ENCODE data around the gene WFDC2. TPM values are rescaled to one million over a fixed set of nuclear protein-coding genes. Genes with fewer than 3 reads are reported as not detected.
A peak's percentile ranks its signal among the peaks of the same experiment; 100 is the strongest.

The WFDC2 gene
- total and polyA plus RNA-seq, 4 experiments from 2014 or later = 0.73 to 1.6 TPM; not detected in 2

DNA sequence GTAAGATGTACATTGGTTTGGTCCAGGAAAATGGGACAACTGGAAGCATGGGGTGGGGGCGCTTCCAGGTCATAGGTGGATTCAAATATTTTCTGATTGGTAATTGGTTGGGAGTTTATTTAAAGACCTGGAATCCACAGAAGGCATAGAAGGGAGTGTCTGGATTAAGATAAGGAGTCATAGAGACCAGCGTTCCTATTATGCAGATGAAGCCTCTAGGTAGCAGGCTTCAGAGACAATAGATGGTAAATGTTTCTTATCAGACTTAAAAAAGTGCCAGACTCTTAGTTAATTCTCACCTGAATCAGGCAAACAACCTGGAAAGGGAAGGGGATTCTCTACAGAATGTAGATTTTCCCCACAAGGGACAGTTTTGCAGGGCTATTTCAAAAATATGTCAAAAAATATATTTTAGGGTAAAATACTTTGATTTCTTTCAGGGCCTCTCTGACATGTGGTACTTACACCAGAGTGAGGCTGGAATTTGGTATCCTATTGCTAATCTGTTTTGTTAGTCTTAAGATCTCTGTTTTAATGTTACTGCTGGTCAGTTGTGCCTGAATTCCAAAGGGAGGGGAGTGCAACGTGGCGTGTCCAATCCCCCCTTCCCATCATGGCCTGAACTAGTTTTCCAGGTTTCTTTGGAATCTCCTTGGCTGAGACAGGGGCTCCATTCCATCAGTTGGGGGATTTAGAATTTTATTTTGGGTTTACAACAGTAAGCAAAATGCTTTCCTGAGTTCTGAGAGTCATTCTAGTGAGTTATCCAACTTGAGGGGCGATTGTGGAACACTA, 28.5 kb upstream of the WFDC2 start:
- H3K4me3 Mint-ChIP-seq = no peak overlapping the region
- H3K36me3 ChIP-seq (ENCODE audit: insufficient read depth, low read length) = no peaks in the 10 kb centered on the region
- H3K9me3 Mint-ChIP-seq = no peaks in the 10 kb centered on the region
- H3K4me1 ChIP-seq (ENCODE audit: insufficient read depth, low read length) = peaks cover 24% of the 10 kb centered on the region
- ChIA-PET CTCF (ENCODE audit: partially characterized antibody) (interaction anchor here (1.6 to 10.1 kb wide), 3 partner anchors 9 to 147 kb away, joined by 4 to 543 read pairs (median 16); partner anchors contain the start of genes SYS1 and TP53TG5), POLR2A (ENCODE audit: partially characterized antibody) (no interaction called here)
- H3K4me3 ChIP-seq (ENCODE audit: low read length in 2 of 2) = no peak overlapping the region
- H3K4me1 Mint-ChIP-seq = peaks cover 23 to 37% (median 30%) of the 10 kb centered on the region in 4 donors
- H3K27ac Mint-ChIP-seq = no peak overlapping the region
- H3K27me3 ChIP-seq (ENCODE audit: insufficient read depth, low read length) = no peaks in the 10 kb centered on the region
- intact Hi-C loops (cut with micrococcal nuclease) = no loop called here
- DNase-seq = no peak
- no peaks in the 10 kb centered on the region for H3K9me3 ChIP-seq (ENCODE audit: control insufficient read depth in 1 of 2, low read length in 2 of 2)
- no peak overlapping the region for H3K27ac ChIP-seq (ENCODE audit: low read depth, low read length)
- peaks cover 4 to 6% of the 10 kb centered on the region in 2 donors for H3K27me3 Mint-ChIP-seq
- no peaks in the 10 kb centered on the region for H3K36me3 Mint-ChIP-seq

DNA sequence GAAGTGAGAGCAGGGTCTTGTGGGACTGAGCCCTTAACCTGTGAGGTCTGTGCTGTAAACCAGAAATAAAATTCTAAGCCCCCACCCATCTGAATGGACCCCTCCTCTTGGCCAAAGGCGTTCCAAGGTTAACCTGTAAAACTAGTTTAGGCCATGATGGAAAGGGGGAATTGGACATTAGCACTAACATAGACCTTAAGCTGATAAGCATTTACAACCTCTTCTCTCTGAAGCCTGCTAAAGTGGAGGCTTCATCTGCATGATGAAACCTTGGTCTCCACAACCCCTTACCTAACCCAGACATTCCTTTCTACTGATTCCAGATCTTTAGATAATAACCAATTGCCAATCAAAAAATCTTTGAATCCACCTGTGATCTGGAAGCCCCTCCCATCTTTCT, 27.8 kb upstream of the WFDC2 start:
- peak overlapping the region in 1 of 7 donors; percentile 85 for H3K27ac Mint-ChIP-seq

DNA sequence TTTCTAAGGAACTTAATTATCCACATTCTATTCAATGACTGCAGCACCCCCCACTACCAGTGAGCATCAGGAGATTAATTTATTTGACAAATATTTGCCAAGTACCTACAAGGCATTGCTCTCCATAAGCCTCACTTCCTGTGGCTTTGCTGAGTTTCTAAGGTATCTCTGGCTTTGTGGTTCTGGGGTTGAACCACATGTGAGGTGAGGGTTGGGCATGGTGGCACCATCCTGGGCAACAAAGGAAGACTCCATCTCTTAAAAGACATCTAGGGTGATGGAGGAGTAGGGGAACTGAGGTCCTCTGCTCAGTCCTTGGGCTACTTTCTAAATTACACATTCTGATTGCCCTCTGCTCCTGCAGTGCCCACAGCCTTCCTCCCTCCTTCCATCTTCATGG, 25.5 kb upstream of the WFDC2 start:
- Mint-ChIP-seq H3K27ac (no peak overlapping the region), H3K36me3 (peaks cover 2 to 5% of the 10 kb centered on the region in 2 donors), H3K27me3 (peaks cover 6 to 8% of the 10 kb centered on the region in 2 donors), H3K4me3 (peak overlapping the region in 6 of 8 donors; percentile 22 to 66 (median 48)), H3K4me1 (peaks cover 21 to 29% (median 26%) of the 10 kb centered on the region in 4 donors), H3K9me3 (no peaks in the 10 kb centered on the region)
- Histone ChIP-seq H3K27me3 (ENCODE audit: insufficient read depth, low read length) (no peaks in the 10 kb centered on the region), H3K4me1 (ENCODE audit: insufficient read depth, low read length) (peaks cover 15% of the 10 kb centered on the region), H3K9me3 (ENCODE audit: control insufficient read depth in 1 of 2, low read length in 2 of 2) (no peaks in the 10 kb centered on the region), H3K27ac (ENCODE audit: low read depth, low read length) (no peak overlapping the region), H3K36me3 (ENCODE audit: insufficient read depth, low read length) (no peaks in the 10 kb centered on the region), H3K4me3 (ENCODE audit: low read length in 2 of 2) (peak overlapping the region in 1 of 2 donors; percentile 2)
- ChIA-PET CTCF (ENCODE audit: partially characterized antibody) (interaction anchor here (1.2 to 3.1 kb wide), 5 partner anchors 7 to 124 kb away, joined by 3 to 19 read pairs (median 9); partner anchors contain the start of gene SYS1), POLR2A (ENCODE audit: partially characterized antibody) (interaction anchor here (1.2 to 3.1 kb wide), 2 partner anchors 75 to 81 kb away, joined by 3 to 14 read pairs; partner anchors contain the start of gene SYS1)
- peak; percentile 54 to 70 (median 69) for DNase-seq
- intact Hi-C loops (cut with micrococcal nuclease) = no loop called here

More for the DNA sequence above, 27.8 kb upstream of the WFDC2 start:
- no peak for DNase-seq
- ChIA-PET POLR2A (ENCODE audit: partially characterized antibody) (no interaction called here), CTCF (ENCODE audit: partially characterized antibody) (no interaction called here)
- Mint-ChIP-seq H3K9me3 (no peaks in the 10 kb centered on the region), H3K4me1 (peaks cover 21 to 34% (median 29%) of the 10 kb centered on the region in 4 donors), H3K27me3 (peaks cover 4 to 6% of the 10 kb centered on the region in 2 donors), H3K4me3 (no peak overlapping the region), H3K36me3 (no peaks in the 10 kb centered on the region)
- Histone ChIP-seq H3K4me1 (ENCODE audit: insufficient read depth, low read length) (peaks cover 20% of the 10 kb centered on the region), H3K27ac (ENCODE audit: low read depth, low read length) (no peak overlapping the region), H3K36me3 (ENCODE audit: insufficient read depth, low read length) (no peaks in the 10 kb centered on the region), H3K4me3 (ENCODE audit: low read length in 2 of 2) (no peak overlapping the region), H3K9me3 (ENCODE audit: control insufficient read depth in 1 of 2, low read length in 2 of 2) (no peaks in the 10 kb centered on the region), H3K27me3 (ENCODE audit: insufficient read depth, low read length) (no peaks in the 10 kb centered on the region)
- intact Hi-C loops (cut with micrococcal nuclease) = no loop called here

DNA sequence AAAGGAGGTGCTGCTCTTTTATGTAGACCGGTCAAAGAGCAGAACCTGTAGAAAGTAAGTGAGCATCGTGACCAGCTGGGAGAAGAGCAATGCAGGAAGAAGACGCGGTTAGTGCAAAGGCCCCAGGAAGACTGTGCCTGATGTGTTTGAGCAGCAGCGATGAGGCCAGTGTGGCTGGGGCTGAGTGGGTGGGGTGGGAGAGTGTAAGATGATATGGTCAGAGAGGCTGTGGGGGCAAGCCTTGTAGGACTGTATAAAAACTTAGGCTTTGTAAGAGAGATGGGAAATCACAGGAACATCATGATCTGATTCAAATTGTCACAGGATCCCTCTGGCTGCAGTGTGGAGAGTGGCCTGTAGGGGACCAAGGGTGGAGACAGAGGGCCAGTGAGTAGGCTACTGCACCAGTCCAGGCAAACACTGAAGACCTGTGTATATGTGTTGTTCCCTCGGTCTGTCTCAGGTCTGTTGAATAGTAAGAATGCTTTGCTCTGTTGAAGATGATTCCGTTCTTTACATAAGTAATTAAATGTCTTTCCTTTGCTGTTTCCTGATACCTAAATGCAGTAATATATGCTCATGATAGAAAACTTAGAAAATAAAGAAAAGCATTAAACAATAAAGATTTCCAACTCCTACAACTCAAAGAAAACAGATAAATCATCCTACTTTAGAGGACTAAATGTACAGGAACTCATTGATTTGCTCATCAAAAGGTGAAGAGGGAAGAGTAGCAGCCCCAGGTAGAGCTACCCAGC, 23.6 kb upstream of the WFDC2 start:
- intact Hi-C loops (cut with micrococcal nuclease) = no loop called here
- H3K27ac ChIP-seq (ENCODE audit: low read depth, low read length) = no peak overlapping the region
- H3K36me3 ChIP-seq (ENCODE audit: insufficient read depth, low read length) = no peaks in the 10 kb centered on the region
- peaks cover 6 to 9% of the 10 kb centered on the region in 2 donors for H3K27me3 Mint-ChIP-seq
- peak in 1 of 5 donors; percentile 12 for DNase-seq
- ChIA-PET CTCF (ENCODE audit: partially characterized antibody) (interaction anchor here (1.3 to 10.0 kb wide), 6 partner anchors 9 to 126 kb away, joined by 3 to 83 read pairs (median 14); partner anchors contain the start of gene SYS1), POLR2A (ENCODE audit: partially characterized antibody) (no interaction called here)
- H3K4me1 Mint-ChIP-seq = peaks cover 22 to 29% (median 26%) of the 10 kb centered on the region in 4 donors
- no peaks in the 10 kb centered on the region for H3K9me3 Mint-ChIP-seq
- peak overlapping the region in 1 of 7 donors; percentile 11 for H3K27ac Mint-ChIP-seq
- peaks cover 2 to 5% of the 10 kb centered on the region in 2 donors for H3K36me3 Mint-ChIP-seq
- peaks cover 15% of the 10 kb centered on the region for H3K4me1 ChIP-seq (ENCODE audit: insufficient read depth, low read length)
- H3K4me3 Mint-ChIP-seq = no peak overlapping the region
- H3K9me3 ChIP-seq (ENCODE audit: control insufficient read depth in 1 of 2, low read length in 2 of 2) = no peaks in the 10 kb centered on the region
- no peaks in the 10 kb centered on the region for H3K27me3 ChIP-seq (ENCODE audit: insufficient read depth, low read length)
- H3K4me3 ChIP-seq (ENCODE audit: low read length in 2 of 2) = no peak overlapping the region

DNA sequence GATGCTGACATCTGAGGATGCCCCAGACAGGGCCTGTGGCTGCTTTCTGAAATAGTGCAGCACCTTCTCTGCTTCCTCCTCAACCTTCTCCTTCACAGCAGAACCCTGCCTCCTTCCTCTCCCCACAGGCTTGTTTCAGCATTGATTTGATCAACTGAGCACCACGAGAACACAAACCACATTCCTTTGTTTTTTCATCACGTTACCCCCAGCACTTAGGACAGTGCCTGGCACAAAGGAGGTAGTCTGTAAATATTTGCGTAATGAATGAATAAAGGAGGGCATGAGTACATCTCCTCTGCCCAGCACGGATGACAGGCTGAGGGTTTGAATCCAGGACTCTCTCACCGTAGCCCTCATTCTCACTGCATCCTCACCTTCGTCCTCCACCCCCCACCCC, 21.3 kb upstream of the WFDC2 start:
- Mint-ChIP-seq H3K27ac (no peak overlapping the region), H3K4me1 (peaks cover 22 to 29% (median 26%) of the 10 kb centered on the region in 4 donors), H3K36me3 (peaks cover 2 to 5% of the 10 kb centered on the region in 2 donors), H3K9me3 (no peaks in the 10 kb centered on the region), H3K27me3 (peaks cover 6 to 9% of the 10 kb centered on the region in 2 donors), H3K4me3 (no peak overlapping the region)
- intact Hi-C loops (cut with micrococcal nuclease) = no loop called here
- no peaks in the 10 kb centered on the region for H3K27me3 ChIP-seq (ENCODE audit: insufficient read depth, low read length)
- DNase-seq = no peak
- H3K27ac ChIP-seq (ENCODE audit: low read depth, low read length) = no peak overlapping the region
- peaks cover 15% of the 10 kb centered on the region for H3K4me1 ChIP-seq (ENCODE audit: insufficient read depth, low read length)
- ChIA-PET POLR2A (ENCODE audit: partially characterized antibody) (no interaction called here), CTCF (ENCODE audit: partially characterized antibody) (interaction anchor here (2.0 to 10.0 kb wide), 6 partner anchors 12 to 322 kb away, joined by 6 to 89 read pairs (median 16); partner anchors contain the start of gene SYS1)
- no peaks in the 10 kb centered on the region for H3K36me3 ChIP-seq (ENCODE audit: insufficient read depth, low read length)
- H3K9me3 ChIP-seq (ENCODE audit: control insufficient read depth in 1 of 2, low read length in 2 of 2) = no peaks in the 10 kb centered on the region
- no peak overlapping the region for H3K4me3 ChIP-seq (ENCODE audit: low read length in 2 of 2)

DNA sequence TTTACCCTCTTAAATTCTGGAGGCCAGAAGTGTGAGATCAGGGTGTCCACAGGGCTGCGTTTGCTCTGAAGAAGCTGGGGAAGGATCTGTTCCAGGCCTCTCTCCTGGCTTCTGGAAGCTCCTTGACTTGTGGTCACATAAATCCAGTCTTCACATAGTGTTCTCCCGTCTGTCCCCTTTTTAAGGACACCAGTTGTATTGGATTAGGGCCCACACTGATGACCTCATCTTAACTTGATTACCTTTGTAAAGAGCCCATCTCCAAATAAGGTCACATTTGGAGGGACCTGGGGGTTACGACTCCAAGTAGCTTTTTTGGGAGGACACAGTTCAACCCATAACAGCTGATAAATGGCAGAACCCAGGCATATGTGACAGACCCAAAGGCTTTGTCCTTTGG, 20.0 kb upstream of the WFDC2 start:
- Histone ChIP-seq H3K4me3 (ENCODE audit: low read length in 2 of 2) (no peak overlapping the region), H3K4me1 (ENCODE audit: insufficient read depth, low read length) (peaks cover 3% of the 10 kb centered on the region), H3K9me3 (ENCODE audit: control insufficient read depth in 1 of 2, low read length in 2 of 2) (no peaks in the 10 kb centered on the region), H3K36me3 (ENCODE audit: insufficient read depth, low read length) (no peaks in the 10 kb centered on the region), H3K27me3 (ENCODE audit: insufficient read depth, low read length) (no peaks in the 10 kb centered on the region), H3K27ac (ENCODE audit: low read depth, low read length) (no peak overlapping the region)
- POLR2A ChIA-PET (ENCODE audit: partially characterized antibody) = interaction anchor here (1.3 to 2.1 kb wide), 2 partner anchors 85 to 87 kb away, joined by 4 to 6 read pairs; partner anchors contain the start of gene SYS1
- H3K27me3 Mint-ChIP-seq = peaks cover 6 to 9% of the 10 kb centered on the region in 2 donors
- no peak for DNase-seq
- intact Hi-C loops (cut with micrococcal nuclease) = no loop called here
- CTCF ChIA-PET (ENCODE audit: partially characterized antibody) = interaction anchor here (0.6 to 10.0 kb wide), 24 partner anchors 9 to 766 kb away, joined by 3 to 89 read pairs (median 4); partner anchors contain the start of gene SYS1
- peaks cover 12 to 18% (median 14%) of the 10 kb centered on the region in 4 donors for H3K4me1 Mint-ChIP-seq
- peaks cover 2 to 5% of the 10 kb centered on the region in 2 donors for H3K36me3 Mint-ChIP-seq
- no peak overlapping the region for H3K4me3 Mint-ChIP-seq
- no peak overlapping the region for H3K27ac Mint-ChIP-seq
- H3K9me3 Mint-ChIP-seq = no peaks in the 10 kb centered on the region

Measured in CD4-positive, alpha-beta memory T cell (primary cell).